Vagina (tissue), 2 donors: Measurements from ENCODE around the gene CNST.

ENCODE experiments used
- CTCF ChIP-seq, 3 experiments: fragments of 450-650 bp in 2 of 3; fragments of 200-600 bp in 1 of 3; sonication (generic) in 1 of 3; IDR thresholded peaks; one replicate each; pipeline ENCODE4 v1.5.1; 2017 to 2019; ENCODE audit warnings: antibody characterized with exemption in 3 of 3, mild to moderate bottlenecking in 2 of 3, moderate library complexity in 2 of 3
- POLR2A ChIP-seq, 2 donors: fragments of 450-650 bp; IDR thresholded peaks; one replicate each; pipeline ENCODE4 v1.6.1; 2017; ENCODE audit warnings: antibody characterized with exemption in 2 of 2, mild to moderate bottlenecking in 2 of 2, moderate library complexity in 2 of 2
- POLR2AphosphoS5 ChIP-seq, 2 donors: sonication (generic); formaldehyde crosslinking; IDR thresholded peaks; one replicate each; pipeline ENCODE4 v1.9.0; 2017; ENCODE audit warnings: antibody characterized with exemption in 2 of 2, mild to moderate bottlenecking in 2 of 2, low read depth in 1 of 2; ENCODE audit not compliant: insufficient read depth in 1 of 2

- no peak for TF ChIP-seq CTCF (IDR thresholded peaks at IDR 0.05)
- TF ChIP-seq POLR2A (IDR thresholded peaks at IDR 0.05) = no peak
- no peak for TF ChIP-seq POLR2AphosphoS5 (IDR thresholded peaks at IDR 0.05; ENCODE audit: insufficient read depth in 1 of 2, low read depth in 1 of 2)
Measured at GRCh38 chr1:246591504-246591903, 25.2 kb downstream of the CNST start.
